HG03354 (cell line): ENCODE data around the gene AHNAK2.

Experiments
- ATAC-seq: cut with Tn5 transposase; IDR thresholded peaks from one replicate; pipeline ENCODE4 v1.9.1; 2021; ENCODE audit warnings: mild to moderate bottlenecking; ENCODE audit not compliant: unreplicated experiment, poor library complexity, severe bottlenecking

The AHNAK2 gene

GRCh38 chr14:105012171-105012985 lies 34.2 kb upstream of the AHNAK2 start:
- ATAC-seq = no peak

- ATAC-seq = no peak
These were observed 33.3 kb upstream of the AHNAK2 start for GRCh38 chr14:105011312-105011990.

- ATAC-seq = no peak
These were observed 32.7 kb upstream of the AHNAK2 start for GRCh38 chr14:105010891-105011291.

- ATAC-seq = no peak
These were observed 31.9 kb upstream of the AHNAK2 start for GRCh38 chr14:105010106-105010505.

GRCh38 chr14:105007593-105008264 lies 29.6 kb upstream of the AHNAK2 start:
- no peak for ATAC-seq

GRCh38 chr14:105006831-105007592 lies 28.8 kb upstream of the AHNAK2 start:
- no peak for ATAC-seq

GRCh38 chr14:105005929-105006830 lies 28.0 kb upstream of the AHNAK2 start:
- ATAC-seq = no peak

- no peak for ATAC-seq
These were observed 27.3 kb upstream of the AHNAK2 start for GRCh38 chr14:105005329-105005928.

GRCh38 chr14:104999361-104999760 lies 21.2 kb upstream of the AHNAK2 start:
- no peak for ATAC-seq

- ATAC-seq = no peak
These were observed 20.6 kb upstream of the AHNAK2 start for GRCh38 chr14:104998801-104999200.

GRCh38 chr14:104996483-104996882 lies 18.3 kb upstream of the AHNAK2 start:
- ATAC-seq = no peak

GRCh38 chr14:104996032-104996431 lies 17.9 kb upstream of the AHNAK2 start:
- no peak for ATAC-seq

GRCh38 chr14:104994978-104995377 lies 16.8 kb upstream of the AHNAK2 start:
- ATAC-seq = no peak

- no peak for ATAC-seq
These were observed 15.8 kb upstream of the AHNAK2 start for GRCh38 chr14:104993808-104994591.

- ATAC-seq = no peak
These were observed 15.1 kb upstream of the AHNAK2 start for GRCh38 chr14:104993306-104993705.

GRCh38 chr14:104992501-104992900 lies 14.3 kb upstream of the AHNAK2 start:
- no peak for ATAC-seq

- no peak for ATAC-seq
These were observed 13.7 kb upstream of the AHNAK2 start for GRCh38 chr14:104991896-104992230.

- ATAC-seq = no peak
These were observed 11.8 kb upstream of the AHNAK2 start for GRCh38 chr14:104989951-104990303.
